Peyer's patch (tissue), 4 donors: ENCODE measurements around the gene KCNK10. TPM values are rescaled to one million over a fixed set of nuclear protein-coding genes. Genes with fewer than 3 reads are reported as not detected.

Experiments used
- DNase-seq, 3 donors: peaks; one replicate each; pipeline ENCODE4 v3.0.0-alpha.2; 2017 to 2019
- H3K27ac ChIP-seq, 4 donors: fragments of 200-600 bp; sonication (generic); one replicate each; pipeline ENCODE4 v1.5.1; 2016 to 2019
- H3K27me3 ChIP-seq, 2 donors: fragments of 200-600 bp; sonication (generic); one replicate each; pipeline ENCODE4 v1.5.1; 2019
- H3K36me3 ChIP-seq, 3 donors: fragments of 200-600 bp; sonication (generic); one replicate each; pipeline ENCODE4 v1.5.1; 2016 to 2019
- H3K4me1 ChIP-seq, 4 donors: fragments of 200-600 bp; sonication (generic); one replicate each; pipeline ENCODE4 v1.5.1; 2016 to 2019
- H3K4me3 ChIP-seq, 4 donors: fragments of 200-600 bp; sonication (generic); 1 replicate in 3 of 4; 2 replicates in 1 of 4; pipeline ENCODE4 v1.5.1; 2016 to 2019; ENCODE audit warnings: mild to moderate bottlenecking in 1 of 4
- H3K9me3 ChIP-seq, 4 donors: fragments of 200-600 bp; sonication (generic); one replicate each; pipeline ENCODE4 v1.5.1; 2016 to 2019; ENCODE audit warnings: mild to moderate bottlenecking in 1 of 4
- CTCF ChIP-seq, 6 experiments: fragments of 450-650 bp in 4 of 6; fragments of 200-600 bp in 2 of 6; sonication (generic) in 1 of 6; IDR thresholded peaks; one replicate each; pipeline ENCODE4 v1.5.1; 2017 to 2019; ENCODE audit warnings: antibody characterized with exemption in 6 of 6, mild to moderate bottlenecking in 3 of 6, moderate library complexity in 1 of 6
- POLR2A ChIP-seq, 2 donors: fragments of 450-650 bp; IDR thresholded peaks; one replicate each; pipeline ENCODE4 v1.5.1; 2017; ENCODE audit warnings: antibody characterized with exemption in 2 of 2, mild to moderate bottlenecking in 2 of 2, moderate library complexity in 2 of 2
- total RNA-seq, 4 donors: library from RNA; depleted of rRNA; stranded (reverse); fragments of >200 nt; gene quantifications; one replicate each; pipeline ENCODE4 v1.1.0, GENCODE V29; 2016

Gene KCNK10
- total RNA-seq, 4 donors from 2014 or later, result 0.70 to 9.9 (median 5.2) TPM

- Histone ChIP-seq H3K27me3 (no peaks in the 10 kb centered on the region), H3K9me3 (no peaks in the 10 kb centered on the region), H3K27ac (no peak overlapping the region), H3K4me1 (no peaks in the 10 kb centered on the region), H3K36me3 (no peaks in the 10 kb centered on the region), H3K4me3 (no peak overlapping the region)
- TF ChIP-seq POLR2A (IDR thresholded peaks at IDR 0.05) (no peak), CTCF (IDR thresholded peaks at IDR 0.05) (no peak)
- DNase-seq, result no peak
These were observed 73.8 kb downstream of the KCNK10 start for GRCh38 chr14:88249266-88249665.

GRCh38 chr14:88248606-88249005 lies 74.5 kb downstream of the KCNK10 start:
- no peaks in the 10 kb centered on the region for H3K9me3 ChIP-seq
- TF ChIP-seq CTCF (IDR thresholded peaks at IDR 0.05) (no peak), POLR2A (IDR thresholded peaks at IDR 0.05) (no peak)
- no peaks in the 10 kb centered on the region for H3K27me3 ChIP-seq
- no peak overlapping the region for H3K4me3 ChIP-seq
- H3K4me1 ChIP-seq, result no peaks in the 10 kb centered on the region
- no peak for DNase-seq
- H3K36me3 ChIP-seq, result no peaks in the 10 kb centered on the region
- H3K27ac ChIP-seq, result no peak overlapping the region

- no peaks in the 10 kb centered on the region for H3K9me3 ChIP-seq
These were observed 75.8 kb downstream of the KCNK10 start for GRCh38 chr14:88247228-88247627.

GRCh38 chr14:88245321-88245720 lies 77.7 kb downstream of the KCNK10 start:
- no peak for TF ChIP-seq POLR2A (IDR thresholded peaks at IDR 0.05)
- no peak for TF ChIP-seq CTCF (IDR thresholded peaks at IDR 0.05)
- no peak for DNase-seq
- no peaks in the 10 kb centered on the region for H3K9me3 ChIP-seq
- no peaks in the 10 kb centered on the region for H3K36me3 ChIP-seq
- no peak overlapping the region for H3K4me3 ChIP-seq
- no peaks in the 10 kb centered on the region for H3K27me3 ChIP-seq
- H3K27ac ChIP-seq, result no peak overlapping the region
- no peaks in the 10 kb centered on the region for H3K4me1 ChIP-seq

More at GRCh38 chr14:88247228-88247627, 75.8 kb downstream of the KCNK10 start:
- no peak overlapping the region for H3K4me3 ChIP-seq
- no peaks in the 10 kb centered on the region for H3K4me1 ChIP-seq
- no peak overlapping the region for H3K27ac ChIP-seq
- TF ChIP-seq POLR2A (IDR thresholded peaks at IDR 0.05) (no peak), CTCF (IDR thresholded peaks at IDR 0.05) (no peak)
- DNase-seq, result no peak
- H3K27me3 ChIP-seq, result no peaks in the 10 kb centered on the region
- no peaks in the 10 kb centered on the region for H3K36me3 ChIP-seq

GRCh38 chr14:88243946-88244345 lies 79.1 kb downstream of the KCNK10 start:
- no peak for TF ChIP-seq POLR2A (IDR thresholded peaks at IDR 0.05)
- no peak for TF ChIP-seq CTCF (IDR thresholded peaks at IDR 0.05)
- no peak for DNase-seq
- Histone ChIP-seq H3K4me1 (no peaks in the 10 kb centered on the region), H3K27me3 (no peaks in the 10 kb centered on the region), H3K27ac (no peak overlapping the region), H3K36me3 (no peaks in the 10 kb centered on the region), H3K4me3 (no peak overlapping the region), H3K9me3 (no peaks in the 10 kb centered on the region)

GRCh38 chr14:88242446-88242845 lies 80.6 kb downstream of the KCNK10 start:
- H3K4me1 ChIP-seq, result no peaks in the 10 kb centered on the region
- no peak overlapping the region for H3K27ac ChIP-seq
- TF ChIP-seq CTCF (IDR thresholded peaks at IDR 0.05), result no peak
- TF ChIP-seq POLR2A (IDR thresholded peaks at IDR 0.05), result no peak
- no peaks in the 10 kb centered on the region for H3K36me3 ChIP-seq
- no peaks in the 10 kb centered on the region for H3K9me3 ChIP-seq
- H3K27me3 ChIP-seq, result no peaks in the 10 kb centered on the region
- no peak overlapping the region for H3K4me3 ChIP-seq
- DNase-seq, result no peak
